ENCODE measurements around the gene MEGF8.

The MEGF8 gene

GRCh38 chr19:42374826-42375376 lies 49.5 kb downstream of the MEGF8 start:
- Histone ChIP-seq H4K8ac (ENCODE audit: low read depth, low read length) (no peak overlapping the region), H3K79me1 (ENCODE audit: low read length) (no peaks in the 10 kb centered on the region), H3K4ac (ENCODE audit: low read depth, low read length) (no peak overlapping the region), H3K23ac (ENCODE audit: low read length) (no peak overlapping the region), H3K56ac (ENCODE audit: low read length) (no peak overlapping the region), H3K27me3 (ENCODE audit: insufficient read depth, low read length, poor library complexity) (no peaks in the 10 kb centered on the region), H3K36me3 (ENCODE audit: control insufficient read depth, insufficient read depth, low read length) (no peaks in the 10 kb centered on the region), H3K79me2 (ENCODE audit: control insufficient read depth, insufficient read depth, low read length) (no peaks in the 10 kb centered on the region), H3K27ac (ENCODE audit: low read depth, low read length) (no peak overlapping the region), H3K4me1 (ENCODE audit: control insufficient read depth, low read depth, low read length) (no peaks in the 10 kb centered on the region), H3K9ac (ENCODE audit: low read length) (no peak overlapping the region), H2BK120ac (ENCODE audit: low read depth, low read length) (no peak overlapping the region), H4K5ac (ENCODE audit: low read length) (no peak overlapping the region), H3K18ac (ENCODE audit: low read length) (no peak overlapping the region), H2BK15ac (replicated peaks; ENCODE audit: low read depth) (no peak overlapping the region), H3K4me2 (ENCODE audit: low read length) (no peak overlapping the region), H3K4me3 (ENCODE audit: low read length) (no peak overlapping the region), H2AK5ac (ENCODE audit: low read length) (no peak overlapping the region), H2BK5ac (ENCODE audit: low read length) (no peak overlapping the region)
- DNase-seq: no peak
- no CpG with 5 or more reads among the region's 11 CpGs for WGBS (ENCODE audit: extremely low coverage, insufficient coverage, low lambda C conversion rate)

GRCh38 chr19:42375415-42376176 lies 50.2 kb downstream of the MEGF8 start:
- H3K4ac ChIP-seq (ENCODE audit: low read depth, low read length): no peak overlapping the region
- no CpG with 5 or more reads among the region's 54 CpGs for WGBS (ENCODE audit: extremely low coverage, insufficient coverage, low lambda C conversion rate)
- H3K79me2 ChIP-seq (ENCODE audit: control insufficient read depth, insufficient read depth, low read length): no peaks in the 10 kb centered on the region
- no peak overlapping the region for H3K4me2 ChIP-seq (ENCODE audit: low read length)
- no peaks in the 10 kb centered on the region for H3K27me3 ChIP-seq (ENCODE audit: insufficient read depth, low read length, poor library complexity)
- no peak overlapping the region for H3K27ac ChIP-seq (ENCODE audit: low read depth, low read length)
- H3K79me1 ChIP-seq (ENCODE audit: low read length): no peaks in the 10 kb centered on the region
- no peak overlapping the region for H3K4me3 ChIP-seq (ENCODE audit: low read length)
- no peak overlapping the region for H2AK5ac ChIP-seq (ENCODE audit: low read length)
- H2BK120ac ChIP-seq (ENCODE audit: low read depth, low read length): no peak overlapping the region
- no peak overlapping the region for H2BK5ac ChIP-seq (ENCODE audit: low read length)
- no peak overlapping the region for H3K56ac ChIP-seq (ENCODE audit: low read length)
- no peak overlapping the region for H3K9ac ChIP-seq (ENCODE audit: low read length)
- H3K36me3 ChIP-seq (ENCODE audit: control insufficient read depth, insufficient read depth, low read length): no peaks in the 10 kb centered on the region
- no peak overlapping the region for H4K5ac ChIP-seq (ENCODE audit: low read length)
- H3K18ac ChIP-seq (ENCODE audit: low read length): no peak overlapping the region
- H3K23ac ChIP-seq (ENCODE audit: low read length): no peak overlapping the region
- H4K8ac ChIP-seq (ENCODE audit: low read depth, low read length): no peak overlapping the region
- no peaks in the 10 kb centered on the region for H3K4me1 ChIP-seq (ENCODE audit: control insufficient read depth, low read depth, low read length)
- H2BK15ac ChIP-seq (replicated peaks; ENCODE audit: low read depth): no peak overlapping the region
- DNase-seq: no peak

- Histone ChIP-seq H2BK120ac (ENCODE audit: low read depth, low read length) (no peak overlapping the region), H3K4me1 (ENCODE audit: control insufficient read depth, low read depth, low read length) (no peaks in the 10 kb centered on the region), H3K79me1 (ENCODE audit: low read length) (no peaks in the 10 kb centered on the region), H3K18ac (ENCODE audit: low read length) (no peak overlapping the region), H3K9ac (ENCODE audit: low read length) (no peak overlapping the region), H4K5ac (ENCODE audit: low read length) (no peak overlapping the region), H3K4me2 (ENCODE audit: low read length) (no peak overlapping the region), H3K36me3 (ENCODE audit: control insufficient read depth, insufficient read depth, low read length) (no peaks in the 10 kb centered on the region), H3K4ac (ENCODE audit: low read depth, low read length) (no peak overlapping the region), H3K27ac (ENCODE audit: low read depth, low read length) (no peak overlapping the region), H3K56ac (ENCODE audit: low read length) (no peak overlapping the region), H3K23ac (ENCODE audit: low read length) (no peak overlapping the region), H2BK5ac (ENCODE audit: low read length) (no peak overlapping the region), H3K27me3 (ENCODE audit: insufficient read depth, low read length, poor library complexity) (no peaks in the 10 kb centered on the region), H2AK5ac (ENCODE audit: low read length) (no peak overlapping the region), H4K8ac (ENCODE audit: low read depth, low read length) (no peak overlapping the region), H3K4me3 (ENCODE audit: low read length) (no peak overlapping the region), H3K79me2 (ENCODE audit: control insufficient read depth, insufficient read depth, low read length) (no peaks in the 10 kb centered on the region), H2BK15ac (replicated peaks; ENCODE audit: low read depth) (no peak overlapping the region)
- DNase-seq: no peak
- no CpG with 5 or more reads among the region's 17 CpGs for WGBS (ENCODE audit: extremely low coverage, insufficient coverage, low lambda C conversion rate)
Observed at GRCh38 chr19:42376177-42376555, 50.7 kb downstream of the MEGF8 start.

- Histone ChIP-seq H3K79me2 (ENCODE audit: control insufficient read depth, insufficient read depth, low read length) (no peaks in the 10 kb centered on the region), H3K79me1 (ENCODE audit: low read length) (no peaks in the 10 kb centered on the region), H2BK5ac (ENCODE audit: low read length) (no peak overlapping the region), H4K5ac (ENCODE audit: low read length) (no peak overlapping the region), H3K56ac (ENCODE audit: low read length) (no peak overlapping the region), H2BK120ac (ENCODE audit: low read depth, low read length) (no peak overlapping the region), H3K18ac (ENCODE audit: low read length) (no peak overlapping the region), H3K4me3 (ENCODE audit: low read length) (no peak overlapping the region), H4K8ac (ENCODE audit: low read depth, low read length) (no peak overlapping the region), H3K27me3 (ENCODE audit: insufficient read depth, low read length, poor library complexity) (no peaks in the 10 kb centered on the region), H2AK5ac (ENCODE audit: low read length) (no peak overlapping the region), H3K4me1 (ENCODE audit: control insufficient read depth, low read depth, low read length) (no peaks in the 10 kb centered on the region), H3K4ac (ENCODE audit: low read depth, low read length) (no peak overlapping the region), H3K36me3 (ENCODE audit: control insufficient read depth, insufficient read depth, low read length) (no peaks in the 10 kb centered on the region), H3K27ac (ENCODE audit: low read depth, low read length) (no peak overlapping the region), H3K4me2 (ENCODE audit: low read length) (no peak overlapping the region), H3K23ac (ENCODE audit: low read length) (no peak overlapping the region), H3K9ac (ENCODE audit: low read length) (no peak overlapping the region), H2BK15ac (replicated peaks; ENCODE audit: low read depth) (no peak overlapping the region)
- WGBS (ENCODE audit: extremely low coverage, insufficient coverage, low lambda C conversion rate): no CpG with 5 or more reads among the region's 17 CpGs
- no peak for DNase-seq
Observed at GRCh38 chr19:42378225-42379215, 53.1 kb downstream of the MEGF8 start.

GRCh38 chr19:42380155-42380554 lies 54.7 kb downstream of the MEGF8 start:
- Histone ChIP-seq H3K9ac (ENCODE audit: low read length) (no peak overlapping the region), H2AK5ac (ENCODE audit: low read length) (no peak overlapping the region), H3K56ac (ENCODE audit: low read length) (no peak overlapping the region), H3K4me1 (ENCODE audit: control insufficient read depth, low read depth, low read length) (no peaks in the 10 kb centered on the region), H3K79me2 (ENCODE audit: control insufficient read depth, insufficient read depth, low read length) (no peaks in the 10 kb centered on the region), H3K27me3 (ENCODE audit: insufficient read depth, low read length, poor library complexity) (no peaks in the 10 kb centered on the region), H3K4ac (ENCODE audit: low read depth, low read length) (no peak overlapping the region), H3K79me1 (ENCODE audit: low read length) (no peaks in the 10 kb centered on the region), H2BK120ac (ENCODE audit: low read depth, low read length) (no peak overlapping the region), H2BK5ac (ENCODE audit: low read length) (no peak overlapping the region), H3K36me3 (ENCODE audit: control insufficient read depth, insufficient read depth, low read length) (no peaks in the 10 kb centered on the region), H2BK15ac (replicated peaks; ENCODE audit: low read depth) (no peak overlapping the region), H4K8ac (ENCODE audit: low read depth, low read length) (no peak overlapping the region), H3K18ac (ENCODE audit: low read length) (no peak overlapping the region), H3K4me3 (ENCODE audit: low read length) (no peak overlapping the region), H3K4me2 (ENCODE audit: low read length) (no peak overlapping the region), H3K23ac (ENCODE audit: low read length) (no peak overlapping the region), H4K5ac (ENCODE audit: low read length) (no peak overlapping the region), H3K27ac (ENCODE audit: low read depth, low read length) (no peak overlapping the region)
- no peak for DNase-seq
- no CpG with 5 or more reads among the region's 6 CpGs for WGBS (ENCODE audit: extremely low coverage, insufficient coverage, low lambda C conversion rate)

All from mesendoderm (in vitro differentiated cells).